GDM1 (cell line): Measurements from ENCODE around the gene AK5.
"Not testable (repeated sequence)": the region's sequence is repeated elsewhere in the genome, so short reads cannot be mapped to it uniquely, and the experiment has no call there.

Experiments
- DNase-seq: peaks from one replicate; lab custom pipeline; 2025; lab: John Stamatoyannopoulos, UW

AK5 gene

GRCh38 chr1:77288275-77288674 lies 6.5 kb downstream of the AK5 start:
- DNase-seq = no peak

DNA sequence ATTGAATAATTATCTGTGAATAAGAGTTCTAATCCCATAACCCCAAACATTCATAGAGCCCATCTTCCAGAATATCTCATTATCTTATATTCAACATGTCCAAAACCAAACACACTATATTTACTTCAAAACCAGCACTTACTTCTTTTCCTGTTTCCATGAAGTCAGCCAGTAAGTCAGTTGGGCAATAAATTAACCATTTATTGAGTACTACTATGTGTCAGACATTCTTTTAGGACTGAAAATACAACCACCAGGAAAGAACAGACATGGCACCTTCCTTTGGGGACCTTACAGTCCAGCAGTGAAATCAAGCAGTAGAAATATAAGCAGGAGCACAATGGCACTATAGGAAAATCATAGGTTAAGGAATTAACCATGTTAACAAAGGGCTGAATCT lies 8.8 kb downstream of the AK5 start:
- no peak for DNase-seq

- no peak for DNase-seq
These were observed 10.7 kb downstream of the AK5 start for GRCh38 chr1:77292551-77292950.

DNA sequence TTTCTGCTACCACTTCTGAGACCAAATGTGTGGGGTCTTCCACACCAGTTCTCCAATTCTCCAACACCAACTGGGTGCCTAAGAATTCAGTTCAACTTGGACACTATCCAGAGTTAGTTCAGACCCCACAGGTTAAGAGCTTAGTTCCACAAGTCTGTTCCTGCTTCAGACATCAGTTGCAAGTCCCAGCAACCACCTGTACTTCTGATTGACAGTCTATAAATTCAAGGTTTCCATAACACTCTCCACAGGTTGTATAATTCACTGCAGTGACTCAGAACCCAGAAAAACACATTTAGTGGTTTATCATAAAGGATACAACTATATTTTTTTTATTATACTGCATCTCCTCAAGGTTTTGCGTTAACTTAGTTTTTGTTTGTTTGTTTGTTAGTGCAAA lies 18.7 kb downstream of the AK5 start:
- no peak for DNase-seq

DNA sequence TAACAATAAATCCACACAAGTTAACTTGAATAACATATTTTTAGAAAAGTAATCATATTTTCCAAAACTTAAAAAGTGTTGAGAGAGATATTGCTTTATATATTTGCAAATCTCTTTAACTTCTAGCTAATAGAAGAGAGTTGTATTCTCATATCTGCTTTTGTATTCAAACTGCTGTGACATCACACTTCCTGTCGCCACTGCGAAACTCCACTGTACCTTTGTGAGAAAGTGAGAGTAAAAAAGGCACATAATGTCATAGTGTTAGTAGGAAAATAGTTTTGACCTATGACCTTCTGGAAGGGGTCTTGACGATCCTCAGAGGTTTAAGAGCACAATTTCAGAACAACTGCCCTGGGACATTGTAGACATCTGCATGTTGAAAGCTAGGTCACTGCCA lies 21.6 kb downstream of the AK5 start:
- DNase-seq = no peak

DNA sequence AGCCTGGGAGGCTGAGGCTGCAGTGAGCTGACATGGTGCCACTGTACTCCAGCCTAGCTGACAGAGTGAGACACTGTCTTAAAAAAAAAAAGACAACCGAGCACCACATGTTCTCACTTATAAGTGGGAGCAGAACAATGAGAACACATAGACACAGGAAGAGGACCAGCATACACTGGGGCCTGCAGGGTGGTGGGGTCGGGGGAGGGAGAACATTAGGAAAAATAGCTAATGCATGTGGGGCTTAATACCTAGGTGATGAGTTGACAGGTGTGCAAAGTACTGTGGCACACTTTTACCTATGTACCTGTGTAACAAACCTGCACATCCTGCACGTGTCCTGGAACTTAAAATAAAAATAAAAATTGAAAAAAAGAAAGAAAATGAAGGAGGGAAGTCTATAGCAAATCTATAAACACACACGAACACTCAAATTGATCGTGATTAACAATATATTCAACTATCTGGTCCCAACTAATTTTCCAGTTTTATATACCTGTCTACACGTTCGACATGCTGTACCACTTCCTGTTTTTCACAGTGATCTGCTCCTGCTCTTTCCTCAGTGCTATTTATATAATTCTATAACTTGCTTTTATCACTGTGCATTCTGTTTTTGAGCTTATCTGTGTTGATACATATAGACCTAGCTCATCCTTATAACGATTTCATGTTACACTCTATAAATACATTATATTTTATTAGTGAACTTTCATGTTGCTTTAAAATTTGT lies 27.2 kb downstream of the AK5 start:
- no peak for DNase-seq

DNA sequence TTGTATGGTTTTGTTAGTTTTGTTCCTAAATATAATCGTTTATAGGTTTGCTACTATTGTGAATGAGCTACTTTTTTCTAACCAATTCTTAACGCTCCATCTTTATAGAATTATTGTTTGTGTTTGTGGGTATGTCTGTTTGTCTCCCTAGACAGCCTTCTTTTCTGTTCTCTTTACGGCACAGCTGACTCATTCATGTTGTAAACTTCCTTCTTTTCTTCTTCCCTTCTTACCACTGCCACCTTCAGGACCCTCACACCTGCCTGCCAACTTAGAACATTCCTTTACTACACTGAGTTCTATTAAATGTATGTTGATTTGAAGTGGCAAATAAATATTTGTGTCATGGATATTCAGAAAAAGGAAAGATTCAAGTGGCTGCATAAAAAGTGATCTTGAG lies 29.1 kb downstream of the AK5 start:
- no peak for DNase-seq

DNA sequence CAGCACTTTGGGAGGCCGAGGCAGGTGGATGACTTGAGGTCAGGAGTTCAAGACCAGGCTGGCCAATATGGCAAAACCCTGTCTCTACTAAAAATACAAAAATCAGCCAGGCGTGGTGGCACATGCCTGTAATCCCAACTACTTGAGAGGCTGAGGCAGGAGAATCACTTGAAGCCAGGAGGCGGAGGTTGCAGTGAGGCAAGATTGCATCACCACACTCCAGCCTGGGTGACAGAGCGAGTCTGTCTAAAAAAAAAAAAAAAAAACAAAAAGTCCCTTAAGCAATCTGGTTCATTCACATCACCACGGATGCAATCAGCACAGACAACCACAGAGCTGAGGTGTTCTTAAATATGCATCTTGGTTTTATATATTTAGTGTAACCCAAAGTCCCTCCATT lies 30.5 kb downstream of the AK5 start:
- not testable (repeated sequence) for DNase-seq

- DNase-seq = no peak
These were observed 31.7 kb downstream of the AK5 start for GRCh38 chr1:77313491-77313890.

DNA sequence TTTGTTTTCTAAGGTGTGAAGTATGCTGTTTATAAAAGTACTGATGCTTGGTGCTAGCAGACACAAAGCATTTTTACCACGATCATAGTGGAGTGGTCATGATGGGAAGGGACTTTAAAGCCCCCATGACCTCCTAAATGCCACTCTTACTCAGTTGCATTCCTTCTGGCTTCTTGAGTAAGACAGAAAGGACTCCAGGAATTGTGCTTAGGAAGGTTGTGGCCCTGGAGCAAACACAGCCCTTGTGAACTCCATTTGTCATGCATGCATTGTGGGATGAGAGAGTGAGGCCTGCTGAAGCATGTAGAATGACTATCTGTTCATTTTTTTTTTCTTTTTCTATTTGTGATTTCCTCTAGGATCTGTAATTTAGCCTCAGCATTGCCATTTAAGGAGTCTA lies 34.2 kb downstream of the AK5 start:
- DNase-seq = no peak

DNA sequence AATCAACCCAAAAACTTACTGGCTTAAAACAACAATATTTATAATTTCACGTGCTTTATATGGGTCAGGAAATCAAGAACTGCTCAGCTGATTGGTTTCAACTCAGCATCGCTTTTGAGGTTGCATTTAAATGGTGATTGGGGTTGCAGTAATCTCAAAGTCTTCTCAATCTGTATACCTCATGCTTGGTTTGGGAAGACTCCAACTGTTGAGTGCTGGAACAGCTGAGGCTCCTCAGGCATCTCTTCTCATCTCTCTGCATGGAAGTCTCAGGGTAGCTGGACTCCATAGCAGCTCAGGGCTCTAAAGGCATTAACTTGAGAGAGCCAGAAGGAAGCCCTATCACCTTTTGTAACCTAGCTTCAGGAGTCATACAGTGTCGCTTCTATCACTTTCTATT lies 35.1 kb downstream of the AK5 start:
- no peak for DNase-seq

- no peak for DNase-seq
These were observed 37.4 kb downstream of the AK5 start for GRCh38 chr1:77319036-77319705.

GRCh38 chr1:77322061-77322900 lies 40.5 kb downstream of the AK5 start:
- no peak for DNase-seq

- no peak for DNase-seq
These were observed 51.7 kb downstream of the AK5 start for GRCh38 chr1:77333501-77333900.

GRCh38 chr1:77336729-77337128 lies 54.9 kb downstream of the AK5 start:
- DNase-seq = no peak

DNA sequence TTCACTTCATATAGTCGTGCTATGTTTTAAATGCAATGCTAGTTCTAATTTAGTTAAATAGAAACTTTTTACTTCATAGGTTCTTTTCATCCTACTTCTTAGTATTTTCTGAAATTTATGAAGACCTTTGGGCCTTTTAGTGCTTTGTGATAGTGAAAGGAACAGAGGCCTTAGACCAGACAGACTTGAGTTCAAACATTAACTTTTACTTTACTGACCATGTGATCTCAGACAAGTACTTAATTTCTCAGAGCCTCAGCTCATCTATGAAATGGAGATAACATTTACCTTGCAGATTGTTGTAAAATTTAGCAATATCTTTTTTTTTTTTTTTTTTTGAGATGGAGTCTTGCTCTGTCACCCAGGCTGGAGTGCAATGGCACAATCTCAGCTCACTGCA lies 57.5 kb downstream of the AK5 start:
- DNase-seq = no peak

DNA sequence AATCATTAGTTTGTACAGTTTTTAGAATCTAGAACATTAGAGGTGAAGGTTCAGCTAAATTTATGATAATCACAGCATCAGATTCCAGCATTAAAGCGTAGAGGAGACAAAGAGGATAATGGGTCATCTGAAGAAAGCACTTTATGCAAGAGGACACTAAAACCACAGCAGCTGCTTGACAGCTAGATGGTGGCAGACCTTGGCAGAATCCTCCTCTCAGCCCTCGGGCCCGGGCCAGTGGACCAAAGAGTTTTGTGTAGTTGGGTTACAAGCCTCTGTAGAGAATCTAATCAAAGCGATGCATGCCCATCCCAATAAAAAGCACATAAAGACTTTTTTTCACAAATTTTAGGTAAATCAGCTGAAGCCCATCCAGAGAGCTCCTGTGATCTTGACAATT lies 59.4 kb downstream of the AK5 start:
- no peak for DNase-seq

DNA sequence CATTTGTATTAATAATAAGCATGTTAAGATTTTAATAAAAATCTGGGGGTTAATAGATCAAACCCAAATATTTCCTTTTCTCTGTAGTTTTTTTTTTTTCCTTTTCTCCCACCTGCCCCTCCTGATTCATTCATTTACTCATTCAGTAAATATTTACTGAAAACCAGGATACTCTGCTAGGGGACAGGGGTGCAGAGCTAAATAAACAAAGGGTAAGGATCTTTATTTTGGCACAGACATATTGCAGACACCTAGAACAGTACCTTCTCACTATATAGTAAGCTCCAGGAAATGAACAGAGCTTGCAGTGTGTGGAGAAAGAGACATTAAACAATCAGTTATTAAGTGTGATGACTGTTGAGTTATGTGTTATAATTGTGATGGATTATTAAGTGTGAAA lies 60.9 kb downstream of the AK5 start:
- no peak for DNase-seq

- DNase-seq = peak; percentile 8
These were observed 65.8 kb downstream of the AK5 start for GRCh38 chr1:77347646-77348045.

DNA sequence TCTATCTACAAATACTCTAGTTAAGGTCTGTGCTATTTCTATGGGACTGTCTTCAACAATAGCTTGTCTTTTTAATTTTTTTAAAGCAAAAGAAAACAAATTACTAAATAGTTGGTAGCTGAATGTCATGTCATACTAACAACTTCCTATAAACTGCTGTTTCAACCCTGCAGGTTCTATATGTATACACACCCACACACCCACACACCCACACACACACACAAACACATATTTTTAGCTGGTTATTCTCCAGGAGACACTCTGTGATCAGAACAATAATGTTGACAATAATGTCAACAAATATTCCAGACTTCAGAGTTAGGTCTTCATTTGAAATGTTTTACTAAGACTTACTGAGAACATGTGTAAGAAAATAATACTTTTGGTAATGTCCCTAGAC lies 66.7 kb downstream of the AK5 start:
- DNase-seq = no peak

DNA sequence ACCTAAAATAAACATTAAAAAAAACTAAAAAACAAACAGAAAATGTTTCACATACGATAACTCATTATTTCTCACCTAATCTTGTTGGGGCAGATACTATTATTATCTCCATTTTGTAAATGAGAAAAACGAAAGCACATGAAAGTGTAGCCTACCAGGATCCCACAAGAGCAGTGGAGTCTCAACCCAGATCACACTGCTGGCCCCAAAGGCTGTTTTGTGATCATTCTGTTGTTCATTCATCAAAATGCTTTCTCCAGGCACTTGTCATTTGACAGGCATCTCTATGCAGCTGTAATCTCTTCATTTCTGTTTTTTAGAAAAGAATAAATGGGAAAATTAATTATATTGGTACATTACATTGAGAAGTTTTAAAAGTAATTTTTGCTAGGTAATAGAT lies 67.5 kb downstream of the AK5 start:
- DNase-seq = no peak

DNA sequence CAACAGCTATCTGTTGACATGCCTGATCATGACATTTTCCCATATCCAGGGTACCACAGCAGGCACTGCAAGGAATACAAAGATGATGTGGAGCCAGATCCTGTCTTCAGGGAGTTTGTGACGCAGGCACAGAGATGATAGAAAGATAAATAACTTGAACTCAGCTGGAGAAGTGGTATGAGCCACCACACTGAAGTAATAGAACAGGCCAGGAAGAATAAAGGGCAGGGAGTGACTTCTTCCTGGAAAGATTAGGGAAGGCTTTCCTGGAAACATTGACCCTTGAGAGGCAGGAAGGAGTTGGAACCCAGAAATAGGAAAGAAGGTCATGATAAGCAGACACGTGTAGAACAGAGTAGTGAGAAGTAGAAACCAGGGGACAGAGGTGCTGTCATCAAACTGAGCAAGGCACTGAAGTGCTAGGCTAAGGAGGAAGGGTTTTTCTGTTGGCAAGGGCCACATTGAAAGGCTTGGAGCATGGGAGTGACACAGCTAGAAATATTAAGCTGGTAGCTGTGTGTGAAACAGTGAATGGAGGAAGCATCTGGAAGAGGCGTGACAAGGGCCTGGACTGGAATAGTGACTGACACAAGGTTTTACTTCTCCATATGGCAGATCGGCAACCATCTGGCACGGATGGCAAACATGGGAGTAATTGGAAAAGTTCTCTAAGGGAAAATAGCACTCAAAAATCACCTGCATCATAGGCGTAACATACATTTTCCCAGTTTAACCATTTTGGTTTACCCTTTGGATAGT lies 68.4 kb downstream of the AK5 start:
- DNase-seq = peak; percentile 21
